GM12892 (cell line): ENCODE measurements around the gene ARGLU1.

Source experiments
- DNase-seq: peaks from one replicate; pipeline ENCODE4 v3.0.0; 2011; ENCODE audit not compliant: insufficient read length
- FAIRE-seq: peaks from 2 replicates; lab custom pipeline; 2011; peaks lifted over from hg19 to GRCh38; lab: Jason Lieb, UNC
- POLR2A ChIP-seq: IDR thresholded peaks from 2 replicates; pipeline ENCODE4 v1.6.1; 2011; ENCODE audit warnings: low read depth, low read length, control low read depth
- POLR2AphosphoS5 ChIP-seq: IDR thresholded peaks from 2 replicates; pipeline ENCODE4 v1.6.1; 2011; ENCODE audit warnings: low read depth, low read length, control low read depth
- TAF1 ChIP-seq: IDR thresholded peaks from 2 replicates; pipeline ENCODE4 v1.6.1; 2011; ENCODE audit warnings: low read depth, mild to moderate bottlenecking, control low read depth, low read length, borderline replicate concordance

The ARGLU1 gene

GRCh38 chr13:106505732-106506131, 62.2 kb downstream of the ARGLU1 start:
- no peak for DNase-seq
- FAIRE-seq: no peak
- no peak for TF ChIP-seq POLR2AphosphoS5
- no peak for TF ChIP-seq TAF1
- TF ChIP-seq POLR2A: no peak

- FAIRE-seq (no peak), DNase-seq (no peak)
- TF ChIP-seq POLR2AphosphoS5 (no peak), TAF1 (no peak), POLR2A (no peak)
Measured at GRCh38 chr13:106505295-106505694, 62.6 kb downstream of the ARGLU1 start.

GRCh38 chr13:106503730-106504453, 64.0 kb downstream of the ARGLU1 start:
- no peak for TF ChIP-seq POLR2AphosphoS5
- TF ChIP-seq POLR2A: no peak
- no peak for TF ChIP-seq TAF1
- FAIRE-seq (no peak), DNase-seq (no peak)

- TF ChIP-seq POLR2A: no peak
- FAIRE-seq (no peak), DNase-seq (no peak)
Measured at GRCh38 chr13:106503272-106503671, 64.7 kb downstream of the ARGLU1 start.

- no peak for TF ChIP-seq TAF1
- TF ChIP-seq POLR2A: no peak
- no peak for TF ChIP-seq POLR2AphosphoS5
- FAIRE-seq: no peak
- no peak for DNase-seq
Measured at GRCh38 chr13:106500445-106500844, 67.5 kb downstream of the ARGLU1 start.

- FAIRE-seq: peak; percentile 83
- no peak for DNase-seq
- TF ChIP-seq POLR2A (no peak), POLR2AphosphoS5 (no peak), TAF1 (no peak)
Measured at GRCh38 chr13:106499896-106500295, 68.0 kb downstream of the ARGLU1 start.

- TF ChIP-seq TAF1: no peak
- TF ChIP-seq POLR2AphosphoS5: no peak
- no peak for TF ChIP-seq POLR2A
- no peak for FAIRE-seq
- no peak for DNase-seq
Measured at GRCh38 chr13:106499113-106499512, 68.8 kb downstream of the ARGLU1 start.

GRCh38 chr13:106498571-106498970, 69.4 kb downstream of the ARGLU1 start:
- no peak for FAIRE-seq
- DNase-seq: no peak
- TF ChIP-seq TAF1 (no peak), POLR2AphosphoS5 (no peak), POLR2A (no peak)

- FAIRE-seq (no peak), DNase-seq (no peak)
- TF ChIP-seq TAF1: no peak
- TF ChIP-seq POLR2AphosphoS5: no peak
- no peak for TF ChIP-seq POLR2A
Measured at GRCh38 chr13:106498158-106498557, 69.8 kb downstream of the ARGLU1 start.

- FAIRE-seq (no peak), DNase-seq (no peak)
- TF ChIP-seq POLR2A (no peak), TAF1 (no peak), POLR2AphosphoS5 (no peak)
Measured at GRCh38 chr13:106497079-106497478, 70.9 kb downstream of the ARGLU1 start.

- FAIRE-seq (no peak), DNase-seq (no peak)
- TF ChIP-seq POLR2A: no peak
Measured at GRCh38 chr13:106496072-106496997, 71.6 kb downstream of the ARGLU1 start.

- TF ChIP-seq TAF1: no peak
- no peak for TF ChIP-seq POLR2A
- TF ChIP-seq POLR2AphosphoS5: no peak
- no peak for FAIRE-seq
- no peak for DNase-seq
Measured at GRCh38 chr13:106494936-106495335, 73.0 kb downstream of the ARGLU1 start.
